Tibial nerve (tissue), 4 donors: ENCODE measurements around the gene C12orf43. TPM values are rescaled to one million over a fixed set of nuclear protein-coding genes. Genes with fewer than 3 reads are reported as not detected.
A peak's percentile ranks its signal among the peaks of the same experiment; 100 is the strongest.
"Not testable (repeated sequence)": the region's sequence is repeated elsewhere in the genome, so short reads cannot be mapped to it uniquely, and the experiment has no call there.

ENCODE experiments used
- DNase-seq, 2 donors: peaks; one replicate each; pipeline ENCODE4 v3.0.0-alpha.2; 2019; ENCODE audit warnings: low spot score in 2 of 2
- H3K27ac ChIP-seq, 4 donors: fragments of 200-600 bp; sonication (generic) in 3 of 4; one replicate each; pipeline ENCODE4 v1.5.1; 2017 to 2019; ENCODE audit warnings: mild to moderate bottlenecking in 1 of 4
- H3K27me3 ChIP-seq, 2 donors: fragments of 200-600 bp; sonication (generic) in 1 of 2; one replicate each; pipeline versions ENCODE4 v1.5.1 to v1.6.0; 2017 to 2019
- H3K36me3 ChIP-seq, 3 donors: fragments of 200-600 bp; sonication (generic); one replicate each; pipeline ENCODE4 v1.5.1; 2018 to 2019
- H3K4me1 ChIP-seq, 4 donors: fragments of 200-600 bp; sonication (generic) in 3 of 4; one replicate each; pipeline ENCODE4 v1.5.1; 2017 to 2019
- H3K4me3 ChIP-seq, 4 donors: fragments of 200-600 bp; sonication (generic) in 3 of 4; one replicate each; pipeline ENCODE4 v1.5.1; 2017 to 2019; ENCODE audit warnings: mild to moderate bottlenecking in 1 of 4, moderate library complexity in 1 of 4
- H3K9me3 ChIP-seq, 4 donors: fragments of 200-600 bp; sonication (generic) in 3 of 4; one replicate each; pipeline ENCODE4 v1.5.1; 2017 to 2019
- EP300 ChIP-seq, 2 donors: sonication (generic); formaldehyde crosslinking; IDR thresholded peaks; one replicate each; pipeline ENCODE4 v1.6.1; 2017; ENCODE audit warnings: antibody characterized with exemption in 2 of 2, mild to moderate bottlenecking in 1 of 2
- POLR2A ChIP-seq, 2 donors: fragments of 450-650 bp; IDR thresholded peaks; one replicate each; pipeline ENCODE4 v1.6.1; 2017; ENCODE audit warnings: antibody characterized with exemption in 2 of 2, mild to moderate bottlenecking in 2 of 2, moderate library complexity in 2 of 2
- WGBS, 2 donors: methylation state at CpG; one replicate each; pipeline ENCODE4 v1.1.5; 2018; 5-methylcytosine and 5-hydroxymethylcytosine counted together
- total RNA-seq, 4 donors: library from RNA; depleted of rRNA; stranded (reverse); fragments of >200 nt; gene quantifications; one replicate each; pipeline ENCODE4 v1.1.0, GENCODE V29; 2016
- TF ChIP-seq, protein P1 (sequence below), 5 experiments: fragments of 200-600 bp in 3 of 5; fragments of 450-650 bp in 2 of 5; sonication (generic) in 3 of 5; IDR thresholded peaks; one replicate each; pipeline ENCODE4 v1.5.1; 2016 to 2019; ENCODE audit warnings: antibody characterized with exemption in 5 of 5, mild to moderate bottlenecking in 3 of 5, moderate library complexity in 2 of 5

Gene C12orf43, protein sequence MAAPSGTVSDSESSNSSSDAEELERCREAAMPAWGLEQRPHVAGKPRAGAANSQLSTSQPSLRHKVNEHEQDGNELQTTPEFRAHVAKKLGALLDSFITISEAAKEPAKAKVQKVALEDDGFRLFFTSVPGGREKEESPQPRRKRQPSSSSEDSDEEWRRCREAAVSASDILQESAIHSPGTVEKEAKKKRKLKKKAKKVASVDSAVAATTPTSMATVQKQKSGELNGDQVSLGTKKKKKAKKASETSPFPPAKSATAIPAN
- total RNA-seq = 10 to 100 TPM; 15.0 to 29.7 (median 20.6) TPM

DNA sequence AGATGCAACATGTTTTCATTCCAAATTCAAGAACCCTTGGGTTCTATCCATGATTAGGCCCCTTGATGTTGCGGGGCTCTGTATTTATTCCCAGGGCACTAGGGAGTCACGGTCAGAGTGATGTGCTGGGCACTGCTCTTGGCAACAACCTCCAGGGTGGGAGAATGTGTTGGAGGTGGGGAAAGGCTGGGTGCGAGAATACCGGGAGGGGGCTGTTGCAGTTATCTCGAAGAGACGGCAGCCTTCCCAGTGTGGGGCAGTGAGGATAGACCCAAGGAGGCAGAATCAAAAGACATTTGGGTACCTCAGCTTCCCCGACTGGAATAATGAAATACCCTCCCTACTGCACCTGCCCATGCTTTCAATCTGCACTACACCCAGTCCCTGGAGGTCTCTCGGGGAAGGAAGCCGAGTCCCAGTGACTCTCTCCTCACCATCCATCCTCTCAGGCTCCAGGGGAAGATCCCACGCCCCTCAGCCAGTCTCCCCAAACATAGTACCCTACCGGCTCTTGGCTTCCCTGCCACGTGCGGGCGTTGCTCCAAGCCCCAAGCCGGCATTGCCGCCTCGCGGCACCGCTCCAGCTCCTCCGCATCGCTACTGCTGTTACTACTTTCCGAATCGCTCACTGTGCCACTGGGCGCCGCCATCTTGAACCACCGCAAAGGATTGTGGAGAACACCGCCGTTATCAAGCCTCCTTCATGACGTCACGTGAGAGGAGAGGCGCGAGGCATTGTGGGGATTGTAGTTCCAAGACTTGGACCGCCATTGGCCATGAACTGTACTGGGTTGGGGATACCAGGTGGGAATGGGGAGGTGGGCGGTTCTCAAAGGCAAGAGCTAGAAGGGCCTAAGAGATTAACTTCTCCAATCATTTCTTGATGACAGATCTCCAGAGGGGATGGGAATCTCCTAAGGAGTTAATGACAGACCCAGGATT lies at the start of gene C12orf43:
Gene C12orf43 (minus strand): TSS at position 663 of the 942 bp plus-strand sequence. CDS start 13 bp downstream, at position 650.
- H3K36me3 ChIP-seq = peaks cover 0 to 21% (median 0%) of the 10 kb centered on the region in 3 donors
- peak; percentile 66 to 91 for TF ChIP-seq EP300 (IDR thresholded peaks at IDR 0.05)
- peak in 1 of 2 donors; percentile 39 for TF ChIP-seq POLR2A (IDR thresholded peaks at IDR 0.05)
- TF ChIP-seq, protein P1, sequence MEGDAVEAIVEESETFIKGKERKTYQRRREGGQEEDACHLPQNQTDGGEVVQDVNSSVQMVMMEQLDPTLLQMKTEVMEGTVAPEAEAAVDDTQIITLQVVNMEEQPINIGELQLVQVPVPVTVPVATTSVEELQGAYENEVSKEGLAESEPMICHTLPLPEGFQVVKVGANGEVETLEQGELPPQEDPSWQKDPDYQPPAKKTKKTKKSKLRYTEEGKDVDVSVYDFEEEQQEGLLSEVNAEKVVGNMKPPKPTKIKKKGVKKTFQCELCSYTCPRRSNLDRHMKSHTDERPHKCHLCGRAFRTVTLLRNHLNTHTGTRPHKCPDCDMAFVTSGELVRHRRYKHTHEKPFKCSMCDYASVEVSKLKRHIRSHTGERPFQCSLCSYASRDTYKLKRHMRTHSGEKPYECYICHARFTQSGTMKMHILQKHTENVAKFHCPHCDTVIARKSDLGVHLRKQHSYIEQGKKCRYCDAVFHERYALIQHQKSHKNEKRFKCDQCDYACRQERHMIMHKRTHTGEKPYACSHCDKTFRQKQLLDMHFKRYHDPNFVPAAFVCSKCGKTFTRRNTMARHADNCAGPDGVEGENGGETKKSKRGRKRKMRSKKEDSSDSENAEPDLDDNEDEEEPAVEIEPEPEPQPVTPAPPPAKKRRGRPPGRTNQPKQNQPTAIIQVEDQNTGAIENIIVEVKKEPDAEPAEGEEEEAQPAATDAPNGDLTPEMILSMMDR (IDR thresholded peaks at IDR 0.05) = no peak
- WGBS, 2 donors = 1% methylated on average over 28 to 34 of the region's 34 CpGs
- peak; percentile 85 to 96 for DNase-seq
- H3K9me3 ChIP-seq = no peaks in the 10 kb centered on the region
- no peaks in the 10 kb centered on the region for H3K27me3 ChIP-seq
- H3K4me3 ChIP-seq = peak within 1 kb of the TSS; percentile 70 to 96 (median 86)
- H3K4me1 ChIP-seq = peaks cover 0 to 15% (median 5%) of the 10 kb centered on the region in 4 donors
- peak within 1 kb of the TSS; percentile 70 to 88 (median 78) for H3K27ac ChIP-seq

DNA sequence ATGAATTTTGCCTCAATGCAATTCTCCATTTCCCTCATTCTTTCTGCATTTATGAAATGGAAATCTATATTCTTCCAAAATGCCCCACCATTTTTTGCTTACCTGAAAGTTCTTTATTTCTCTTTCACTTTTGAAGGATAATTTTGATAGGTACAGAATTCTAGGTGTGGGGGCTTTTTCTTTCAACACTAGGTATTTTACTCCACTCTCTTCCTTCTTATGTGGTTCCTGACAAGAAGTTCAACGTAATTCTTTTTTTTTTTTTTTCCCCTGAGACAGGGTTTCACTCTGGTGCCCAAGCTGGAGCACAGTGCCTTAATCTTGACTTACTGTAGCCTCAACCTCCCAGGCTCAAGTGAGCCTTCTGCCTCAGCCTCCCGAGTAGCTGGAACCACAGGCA lies 49.1 kb upstream of the C12orf43 start:
- Histone ChIP-seq H3K27me3 (no peaks in the 10 kb centered on the region), H3K4me1 (peaks cover 0 to 4% (median 0%) of the 10 kb centered on the region in 4 donors), H3K9me3 (no peaks in the 10 kb centered on the region), H3K27ac (no peak overlapping the region), H3K4me3 (no peak overlapping the region), H3K36me3 (no peaks in the 10 kb centered on the region)
- 58 to 61% methylated on average over 2 of the region's 2 CpGs for WGBS, 2 donors
- TF ChIP-seq POLR2A (IDR thresholded peaks at IDR 0.05) = no peak
- no peak for TF ChIP-seq EP300 (IDR thresholded peaks at IDR 0.05)
- TF ChIP-seq, protein P1 (IDR thresholded peaks at IDR 0.05) = no peak
- no peak for DNase-seq

DNA sequence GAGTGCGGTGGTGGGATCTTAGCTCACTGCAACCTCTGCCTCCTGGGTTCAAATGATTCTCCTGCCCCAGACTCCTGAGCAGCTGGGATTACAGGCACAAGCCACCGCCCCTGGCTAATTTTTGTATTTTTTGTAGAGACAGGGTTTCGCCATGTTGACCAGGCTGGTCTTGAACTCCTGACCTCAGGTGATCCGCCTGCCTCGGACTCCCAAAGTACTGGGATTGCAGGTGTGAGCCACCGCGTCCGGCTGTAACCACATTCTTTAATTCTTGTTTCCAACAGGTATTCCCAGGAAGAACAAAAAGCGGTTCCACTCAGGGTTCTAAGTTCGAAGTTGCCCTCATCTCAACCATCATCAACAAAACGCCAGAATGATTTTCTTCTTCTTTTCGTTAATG lies 48.3 kb upstream of the C12orf43 start:
- not testable (repeated sequence) for H3K27ac ChIP-seq, H3K4me3 ChIP-seq, DNase-seq, H3K9me3 ChIP-seq, H3K27me3 ChIP-seq, H3K36me3 ChIP-seq
- 88 to 94% methylated on average over 12 of the region's 12 CpGs for WGBS, 2 donors
- H3K4me1 ChIP-seq = peaks cover 0 to 10% (median 0%) of the 10 kb centered on the region in 4 donors

DNA sequence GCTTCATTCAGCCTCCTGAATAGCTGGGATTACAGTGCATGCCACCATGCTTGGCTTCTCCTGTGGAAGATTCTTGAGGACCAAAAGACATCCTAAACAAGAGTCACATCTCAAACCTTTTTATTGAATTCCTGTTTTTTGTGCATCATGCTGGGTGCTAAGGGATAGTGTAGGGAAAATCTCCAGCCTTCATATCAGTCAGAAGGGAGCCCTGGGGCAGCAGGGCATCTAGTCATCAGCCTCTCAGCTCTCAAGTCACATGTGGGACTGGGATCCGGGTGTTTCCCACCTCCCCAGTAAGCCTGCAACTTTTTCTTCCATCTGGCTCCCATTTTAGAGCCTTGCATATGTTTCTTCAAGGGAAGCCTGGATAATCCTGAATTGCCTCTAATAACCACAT lies 47.8 kb upstream of the C12orf43 start:
- Histone ChIP-seq H3K4me1 (peaks cover 0 to 10% (median 0%) of the 10 kb centered on the region in 4 donors), H3K27me3 (no peaks in the 10 kb centered on the region), H3K4me3 (no peak overlapping the region), H3K27ac (no peak overlapping the region), H3K9me3 (no peaks in the 10 kb centered on the region), H3K36me3 (no peaks in the 10 kb centered on the region)
- TF ChIP-seq POLR2A (IDR thresholded peaks at IDR 0.05) = no peak
- TF ChIP-seq, protein P1 (IDR thresholded peaks at IDR 0.05) = no peak
- DNase-seq = no peak
- WGBS, 2 donors = 86 to 91% methylated on average over 1 of the region's 1 CpG

DNA sequence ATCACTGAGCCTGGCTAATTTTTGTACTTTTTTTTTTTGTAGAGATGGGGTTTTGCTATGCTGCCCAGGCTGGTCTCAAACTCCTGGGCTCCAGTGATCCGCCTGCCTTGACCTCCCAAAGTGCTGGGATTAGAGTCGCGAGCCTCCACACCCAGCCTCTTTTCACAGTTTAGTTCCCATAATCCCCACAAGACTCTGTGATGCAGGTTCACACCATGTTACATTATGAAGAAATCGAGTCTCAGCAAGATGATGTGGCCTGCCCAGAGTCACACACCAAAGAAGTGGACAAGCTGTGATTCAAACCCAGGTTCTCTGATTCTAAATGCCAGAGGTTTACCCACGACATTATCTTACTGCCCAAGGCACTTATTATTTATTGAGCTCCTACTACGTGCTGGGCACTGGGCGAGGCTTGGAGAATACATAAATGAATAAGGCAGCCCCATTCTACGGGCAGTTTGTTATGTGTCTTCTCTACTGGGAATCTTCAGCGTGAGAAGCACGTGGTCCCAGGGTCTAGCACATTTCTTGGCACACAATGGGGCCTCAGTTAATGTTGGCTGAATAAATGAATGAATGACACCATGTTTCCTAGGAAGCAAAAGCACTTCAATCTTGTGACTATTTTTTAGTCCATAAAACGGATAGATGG lies 46.2 kb upstream of the C12orf43 start:
- no peak overlapping the region for H3K4me3 ChIP-seq
- TF ChIP-seq EP300 (IDR thresholded peaks at IDR 0.05) = no peak
- TF ChIP-seq, protein P1 (IDR thresholded peaks at IDR 0.05) = no peak
- TF ChIP-seq POLR2A (IDR thresholded peaks at IDR 0.05) = no peak
- no peaks in the 10 kb centered on the region for H3K36me3 ChIP-seq
- H3K27me3 ChIP-seq = no peaks in the 10 kb centered on the region
- H3K9me3 ChIP-seq = no peaks in the 10 kb centered on the region
- no peak overlapping the region for H3K27ac ChIP-seq
- DNase-seq = no peak
- H3K4me1 ChIP-seq = peaks cover 0 to 10% (median 0%) of the 10 kb centered on the region in 4 donors
- 88 to 90% methylated on average over 11 of the region's 11 CpGs for WGBS, 2 donors
